SJSA1 (cell line): ENCODE results near the gene DRAP1. TPM values are rescaled to one million over a fixed set of nuclear protein-coding genes. Genes with fewer than 3 reads are reported as not detected.
A peak's percentile ranks its signal among the peaks of the same experiment; 100 is the strongest.

Experiments used
- DNase-seq, 2 experiments: peaks; one replicate each; pipeline ENCODE4 v3.0.0-alpha.2; 2015 to 2020; ENCODE audit warnings: low spot score in 2 of 2, low read depth in 1 of 2
- H3K27ac ChIP-seq: fragments of 250-450 bp; sonication (Bioruptor Pico); 2 replicates; pipeline ENCODE4 v1.5.1; 2020; ENCODE audit warnings: mild to moderate bottlenecking, moderate library complexity
- H3K27me3 ChIP-seq: fragments of 250-450 bp; sonication (Bioruptor Pico); replicated peaks from 2 replicates; pipeline ENCODE4 v1.5.1; 2020; ENCODE audit warnings: mild to moderate bottlenecking, moderate library complexity
- H3K36me3 ChIP-seq: fragments of 250-450 bp; sonication (Bioruptor Pico); 2 replicates; pipeline ENCODE4 v1.5.1; 2020; ENCODE audit warnings: mild to moderate bottlenecking
- H3K4me1 ChIP-seq: fragments of 250-450 bp; sonication (Bioruptor Pico); replicated peaks from 2 replicates; pipeline ENCODE4 v1.6.1; 2021; ENCODE audit warnings: mild to moderate bottlenecking
- H3K4me3 ChIP-seq: fragments of 250-450 bp; sonication (Bioruptor Pico); 2 replicates; pipeline ENCODE4 v1.5.1; 2020; ENCODE audit warnings: mild to moderate bottlenecking
- H3K9me3 ChIP-seq: fragments of 250-450 bp; sonication (Bioruptor Pico); replicated peaks from 2 replicates; pipeline ENCODE4 v1.5.1; 2020; ENCODE audit warnings: mild to moderate bottlenecking
- total RNA-seq: library from RNA; depleted of rRNA; stranded (reverse); fragments of >200 nt; shearing (Covaris generic); gene quantifications from 2 replicates; pipeline ENCODE4 v1.2.3, GENCODE V29; 2014

Gene DRAP1
- total RNA-seq, 1 experiment from 2014 or later = 463 TPM

DNA sequence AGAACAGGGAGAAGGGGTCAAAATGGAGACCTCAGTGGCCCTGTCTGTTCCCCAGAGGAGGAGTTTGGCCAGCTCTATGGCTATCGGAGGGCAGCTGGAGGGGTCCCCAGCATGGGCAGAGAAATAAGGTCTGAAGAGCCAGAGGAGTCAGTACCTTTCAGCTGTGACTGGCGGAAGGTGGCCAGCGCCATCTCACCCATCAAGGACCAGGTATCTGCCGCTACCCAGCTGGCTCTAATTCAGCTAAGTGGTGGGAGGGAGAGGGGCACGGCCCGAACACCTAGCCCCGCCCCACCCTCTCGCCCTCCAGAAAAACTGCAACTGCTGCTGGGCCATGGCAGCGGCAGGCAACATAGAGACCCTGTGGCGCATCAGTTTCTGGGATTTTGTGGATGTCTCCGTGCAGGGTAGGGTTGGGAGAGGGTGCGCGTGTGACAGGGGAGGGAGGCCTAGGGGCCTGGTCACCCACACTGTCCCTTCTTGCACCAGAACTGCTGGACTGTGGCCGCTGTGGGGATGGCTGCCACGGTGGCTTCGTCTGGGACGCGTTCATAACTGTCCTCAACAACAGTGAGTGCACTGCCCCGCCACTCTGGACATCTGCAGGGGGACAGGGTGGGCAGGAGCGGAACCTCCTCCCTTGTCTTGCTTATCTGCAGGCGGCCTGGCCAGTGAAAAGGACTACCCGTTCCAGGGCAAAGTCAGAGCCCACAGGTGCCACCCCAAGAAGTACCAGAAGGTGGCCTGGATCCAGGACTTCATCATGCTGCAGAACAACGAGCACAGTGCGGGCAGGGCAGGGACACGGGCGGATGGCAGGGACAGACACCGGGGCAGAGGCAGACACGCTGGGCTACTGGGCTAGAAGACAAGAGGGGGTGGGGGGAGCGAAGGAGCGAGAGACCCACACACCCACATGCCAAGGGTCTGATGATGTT lies 36.8 kb upstream of the DRAP1 start:
- Histone ChIP-seq H3K4me3 (no peak overlapping the region), H3K9me3 (no peaks in the 10 kb centered on the region), H3K27me3 (no peaks in the 10 kb centered on the region), H3K36me3 (peaks cover 54% of the 10 kb centered on the region), H3K4me1 (peaks cover 25% of the 10 kb centered on the region), H3K27ac (no peak overlapping the region)
- peak in 1 of 2 experiments; percentile 60 for DNase-seq

DNA sequence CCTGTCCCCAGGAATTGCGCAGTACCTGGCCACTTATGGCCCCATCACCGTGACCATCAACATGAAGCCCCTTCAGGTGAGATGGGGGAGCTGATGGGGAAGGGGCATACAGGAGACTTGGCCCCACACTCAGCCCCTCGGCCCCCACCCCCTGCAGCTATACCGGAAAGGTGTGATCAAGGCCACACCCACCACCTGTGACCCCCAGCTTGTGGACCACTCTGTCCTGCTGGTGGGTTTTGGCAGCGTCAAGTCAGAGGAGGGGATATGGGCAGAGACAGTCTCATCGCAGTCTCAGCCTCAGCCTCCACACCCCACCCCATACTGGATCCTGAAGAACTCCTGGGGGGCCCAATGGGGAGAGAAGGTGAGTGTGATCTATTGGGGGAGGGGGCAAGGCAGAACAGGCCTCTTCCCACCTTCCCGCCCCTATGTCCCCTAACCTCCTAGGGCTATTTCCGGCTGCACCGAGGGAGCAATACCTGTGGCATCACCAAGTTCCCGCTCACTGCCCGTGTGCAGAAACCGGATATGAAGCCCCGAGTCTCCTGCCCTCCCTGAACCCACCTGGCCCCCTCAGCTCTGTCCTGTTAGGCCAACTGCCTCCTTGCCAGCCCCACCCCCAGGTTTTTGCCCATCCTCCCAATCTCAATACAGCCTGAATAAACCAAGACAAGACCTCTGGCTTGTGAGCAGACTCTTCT lies 36.0 kb upstream of the DRAP1 start:
- Histone ChIP-seq H3K36me3 (peaks cover 63% of the 10 kb centered on the region), H3K9me3 (no peaks in the 10 kb centered on the region), H3K4me1 (peaks cover 30% of the 10 kb centered on the region), H3K27ac (no peak overlapping the region), H3K27me3 (no peaks in the 10 kb centered on the region), H3K4me3 (no peak overlapping the region)
- no peak for DNase-seq

DNA sequence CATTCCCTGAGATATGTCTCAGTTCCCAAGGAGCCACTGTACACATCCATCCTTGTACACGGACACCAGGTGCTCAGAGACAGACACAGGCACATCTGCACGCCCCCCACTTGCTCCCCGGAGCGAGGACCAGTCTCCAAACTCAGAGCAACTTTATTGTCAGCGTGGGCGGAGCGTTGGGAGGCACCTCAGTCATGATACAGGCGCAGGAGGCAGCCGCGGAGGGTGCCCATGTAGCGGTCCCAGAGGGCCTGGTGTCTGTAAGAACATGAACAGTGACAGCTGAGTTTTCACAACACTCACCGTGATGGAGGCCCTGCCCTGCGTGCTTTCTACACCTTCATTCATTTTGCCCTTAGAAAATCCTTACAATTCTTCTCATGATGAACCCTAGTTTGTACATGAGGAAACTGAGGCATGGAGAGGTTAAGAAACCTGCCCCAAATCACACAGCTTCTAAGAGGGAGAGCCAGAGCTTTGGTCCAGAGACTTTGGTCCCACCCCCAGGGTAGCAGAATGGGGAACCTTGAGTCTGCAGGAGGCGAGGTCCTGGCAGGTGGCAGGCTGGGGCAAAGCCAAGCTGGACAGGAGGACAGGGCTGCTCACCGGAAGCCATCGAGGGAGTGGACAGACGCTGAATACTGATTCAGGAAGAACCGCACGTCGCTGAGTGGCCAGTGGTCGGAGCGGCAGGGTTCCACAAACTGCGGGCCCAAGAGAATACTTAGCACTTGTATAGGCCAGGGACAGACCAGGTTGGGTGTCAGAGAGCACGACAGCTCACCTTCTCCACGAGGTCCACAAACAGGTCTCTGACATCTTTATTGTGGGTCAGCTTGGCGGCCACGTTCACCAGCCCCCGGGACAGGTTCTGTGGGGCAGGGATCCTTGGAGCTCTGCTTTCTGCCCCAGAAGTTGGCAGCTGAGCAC lies 35.2 kb upstream of the DRAP1 start:
- no peak for DNase-seq
- Histone ChIP-seq H3K36me3 (peaks cover 63% of the 10 kb centered on the region), H3K4me1 (peaks cover 36% of the 10 kb centered on the region), H3K4me3 (no peak overlapping the region), H3K27ac (no peak overlapping the region), H3K9me3 (no peaks in the 10 kb centered on the region), H3K27me3 (no peaks in the 10 kb centered on the region)

DNA sequence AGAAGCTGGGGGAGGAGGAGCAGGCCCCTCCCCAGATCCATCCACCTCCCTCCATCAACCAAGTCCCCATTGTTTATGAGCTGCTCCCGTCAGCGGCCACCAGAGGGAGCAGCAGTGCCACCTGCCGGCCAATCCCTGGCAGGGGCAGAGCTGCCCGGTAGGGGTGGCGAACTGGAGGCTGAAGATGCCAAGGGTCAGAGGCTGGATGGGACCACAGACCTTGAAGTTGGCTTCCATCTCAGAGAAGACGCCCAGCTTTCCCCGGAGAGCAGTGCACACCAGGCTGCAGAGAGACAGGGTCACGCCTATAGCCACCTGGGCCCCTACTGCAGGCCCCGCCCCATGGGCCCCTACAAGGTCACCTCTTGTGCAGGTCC lies 34.5 kb upstream of the DRAP1 start:
- Histone ChIP-seq H3K27me3 (no peaks in the 10 kb centered on the region), H3K36me3 (peaks cover 65% of the 10 kb centered on the region), H3K4me3 (no peak overlapping the region), H3K4me1 (peaks cover 42% of the 10 kb centered on the region), H3K9me3 (no peaks in the 10 kb centered on the region), H3K27ac (no peak overlapping the region)
- peak; percentile 84 to 93 for DNase-seq

DNA sequence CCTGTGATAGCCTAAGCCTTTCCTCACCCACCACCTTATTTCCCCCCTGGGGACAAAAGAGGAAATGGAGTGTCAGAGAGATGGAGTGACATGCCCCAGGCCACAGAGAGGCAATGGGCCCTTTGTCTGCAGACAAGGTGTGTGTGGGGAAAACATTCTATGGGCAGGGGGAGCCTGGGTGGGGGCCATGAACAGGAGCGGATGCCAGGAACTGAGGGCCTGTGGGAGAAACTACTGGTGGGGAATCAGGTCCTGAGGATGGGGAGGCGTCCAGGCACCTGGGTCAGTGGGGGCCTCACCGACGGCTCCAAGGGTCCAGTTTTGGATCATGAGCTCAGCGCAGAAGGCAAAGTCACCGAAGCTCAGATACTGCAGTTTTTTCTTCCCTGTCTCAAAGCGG lies 34.0 kb upstream of the DRAP1 start:
- no peaks in the 10 kb centered on the region for H3K9me3 ChIP-seq
- H3K4me3 ChIP-seq = no peak overlapping the region
- H3K4me1 ChIP-seq = peaks cover 47% of the 10 kb centered on the region
- no peaks in the 10 kb centered on the region for H3K27me3 ChIP-seq
- H3K36me3 ChIP-seq = peaks cover 70% of the 10 kb centered on the region
- no peak for DNase-seq
- no peak overlapping the region for H3K27ac ChIP-seq

DNA sequence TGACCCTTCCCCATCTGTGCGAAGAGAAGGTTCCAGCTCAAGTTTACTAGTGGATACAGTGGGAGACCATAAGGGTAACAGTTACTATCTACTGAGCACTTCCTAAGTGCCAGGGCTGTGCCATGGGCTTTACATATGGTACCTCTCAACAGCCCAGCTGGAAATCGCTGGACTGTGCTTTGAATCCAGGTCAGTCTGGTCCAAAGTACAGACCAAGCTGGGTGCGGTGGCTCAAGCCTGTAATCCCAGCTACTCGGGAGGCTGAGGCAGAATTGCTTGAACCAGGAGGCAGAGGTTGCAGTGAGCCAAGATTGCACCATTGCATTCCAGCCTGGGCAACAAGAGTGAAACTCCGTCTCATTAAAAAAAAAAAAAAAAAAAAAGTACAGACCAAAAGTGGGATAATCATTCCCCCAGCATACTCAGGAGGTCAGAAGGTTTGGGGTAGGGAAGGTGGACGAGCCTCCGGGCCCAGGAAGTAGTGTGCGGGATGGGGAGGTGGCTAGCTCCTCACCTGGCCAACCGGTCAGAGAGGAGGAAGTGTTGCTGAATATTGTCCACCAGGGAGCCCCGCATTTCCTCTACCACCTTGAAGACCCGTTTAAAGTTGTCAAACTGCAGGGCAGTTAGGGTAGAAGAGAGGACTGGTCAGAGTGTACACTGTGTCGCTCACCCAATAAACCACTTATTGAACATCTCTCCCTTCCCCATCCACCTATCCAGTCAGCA lies 33.3 kb upstream of the DRAP1 start:
- Histone ChIP-seq H3K27me3 (no peaks in the 10 kb centered on the region), H3K4me3 (no peak overlapping the region), H3K9me3 (0 out of 2 replicates have a peak, but pooled peaks cover 2% of the 10 kb centered on the region), H3K36me3 (peaks cover 77% of the 10 kb centered on the region), H3K4me1 (peaks cover 49% of the 10 kb centered on the region), H3K27ac (no peak overlapping the region)
- no peak for DNase-seq

DNA sequence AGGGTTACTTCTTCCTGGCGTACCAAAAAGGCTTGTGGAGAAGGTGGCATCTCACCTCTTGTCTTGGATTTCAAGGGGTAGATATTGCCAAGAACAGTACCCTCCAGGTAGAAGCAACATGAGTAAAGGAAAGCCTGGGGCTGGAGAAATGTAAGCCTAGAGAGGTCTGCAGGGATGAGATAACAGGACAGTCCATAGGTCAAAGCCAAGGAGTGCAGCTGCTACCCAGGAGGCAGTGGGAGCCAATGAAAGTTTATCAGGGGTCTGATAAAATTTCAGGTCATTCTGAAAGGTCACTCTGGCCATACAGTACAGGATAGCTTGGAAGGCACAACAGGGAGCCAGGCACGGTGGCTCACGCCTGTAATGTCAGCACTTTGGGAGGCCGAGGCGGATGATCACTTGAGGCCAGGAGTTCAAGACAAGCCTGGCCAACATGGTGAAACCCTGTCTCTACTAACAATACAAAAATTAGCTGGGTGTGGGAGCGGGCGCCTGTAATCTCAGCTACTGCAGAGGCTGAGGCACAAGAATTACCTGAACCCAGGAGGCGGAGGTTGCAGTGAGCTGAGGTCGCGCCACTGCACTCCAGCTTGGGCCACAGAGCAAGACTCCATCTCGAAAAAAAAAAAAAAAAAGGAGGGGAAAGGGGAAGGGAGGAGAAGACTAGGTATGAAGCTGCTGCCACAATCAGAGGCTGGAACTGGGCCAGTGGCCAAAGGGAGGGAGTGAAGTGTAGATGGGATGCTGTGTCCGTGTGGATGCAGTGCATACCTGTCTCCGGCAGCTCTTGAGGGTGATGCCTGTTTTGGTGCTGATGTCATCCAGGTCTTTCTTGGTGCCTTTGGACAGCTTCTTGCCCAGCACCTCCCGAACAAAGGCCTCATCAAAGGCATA lies 32.2 kb upstream of the DRAP1 start:
- H3K27me3 ChIP-seq = no peaks in the 10 kb centered on the region
- no peak overlapping the region for H3K27ac ChIP-seq
- H3K9me3 ChIP-seq = 0 out of 2 replicates have a peak, but pooled peaks cover 2% of the 10 kb centered on the region
- peaks cover 84% of the 10 kb centered on the region for H3K36me3 ChIP-seq
- no peak for DNase-seq
- H3K4me1 ChIP-seq = peaks cover 49% of the 10 kb centered on the region
- peak overlapping the region; percentile 61 for H3K4me3 ChIP-seq

DNA sequence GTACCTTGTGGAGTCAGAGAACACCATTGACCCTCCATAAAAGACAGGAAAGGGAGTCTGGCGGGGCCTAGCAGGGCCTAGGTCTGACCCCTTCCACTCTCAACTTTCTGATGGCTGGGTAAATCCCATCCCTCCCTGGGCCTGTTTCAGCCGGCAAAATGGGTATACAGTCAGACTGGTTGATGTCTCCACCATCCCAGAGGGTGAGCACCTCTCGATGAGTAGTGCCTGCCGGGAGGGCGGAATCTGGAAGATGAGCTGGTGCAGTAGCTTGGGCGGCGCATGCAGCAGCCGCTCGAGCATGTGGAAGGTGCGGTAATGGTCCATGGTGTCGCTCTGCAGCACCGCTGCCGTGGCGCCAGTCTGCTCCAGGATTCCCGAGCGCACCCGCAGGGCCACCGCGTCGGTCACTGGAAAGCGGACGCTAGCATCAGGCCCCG lies 31.5 kb upstream of the DRAP1 start:
- H3K27me3 ChIP-seq = no peaks in the 10 kb centered on the region
- no peak for DNase-seq
- H3K36me3 ChIP-seq = peaks cover 84% of the 10 kb centered on the region
- H3K9me3 ChIP-seq = 0 out of 2 replicates have a peak, but pooled peaks cover 2% of the 10 kb centered on the region
- peaks cover 54% of the 10 kb centered on the region for H3K4me1 ChIP-seq
- H3K4me3 ChIP-seq = peak overlapping the region; percentile 61
- peak overlapping the region; percentile 44 for H3K27ac ChIP-seq

DNA sequence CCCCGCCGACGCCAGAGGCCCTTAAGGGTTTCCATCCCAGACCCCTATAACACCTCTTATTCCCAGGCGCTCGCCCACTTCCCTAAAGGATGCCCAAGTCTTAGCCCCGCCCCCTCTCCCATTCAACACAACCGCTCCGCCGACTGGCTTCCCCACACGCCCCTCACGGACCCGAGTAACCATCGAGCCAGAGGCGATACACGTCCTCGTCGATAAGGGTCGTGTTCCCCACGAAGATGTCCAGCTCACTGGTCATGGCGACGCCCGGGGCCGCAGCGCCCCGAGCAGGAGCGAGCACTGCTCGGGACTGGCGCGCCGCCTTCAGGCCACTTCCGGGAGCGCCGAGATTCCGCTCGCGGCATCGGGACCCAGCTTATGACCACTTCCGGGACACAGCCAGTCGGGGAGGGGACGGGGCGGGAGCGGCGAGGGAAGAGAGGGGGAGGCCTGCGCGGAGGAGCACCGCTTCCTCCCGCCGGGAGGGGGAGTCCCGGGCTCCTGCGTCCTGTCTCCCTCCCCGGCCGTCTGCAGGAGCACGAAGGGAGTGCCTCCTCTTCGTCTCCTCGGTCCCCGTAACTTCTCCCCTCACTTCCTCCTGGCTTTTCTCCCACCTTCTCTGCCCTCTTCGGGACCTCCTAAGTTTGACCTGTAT lies 30.9 kb upstream of the DRAP1 start, which contains the start of gene FIBP:
TSS of gene FIBP (minus strand) at position 309 of the 652 bp plus-strand sequence. CDS start at position 256, 53 bp downstream.
- DNase-seq = peak; percentile 99 to 100
- Histone ChIP-seq H3K4me3 (peak within 1 kb of the TSS; percentile 61), H3K27me3 (no peaks in the 10 kb centered on the region), H3K36me3 (peaks cover 82% of the 10 kb centered on the region), H3K9me3 (0 out of 2 replicates have a peak, but pooled peaks cover 2% of the 10 kb centered on the region), H3K4me1 (peaks cover 55% of the 10 kb centered on the region), H3K27ac (peak within 1 kb of the TSS; percentile 55)

DNA sequence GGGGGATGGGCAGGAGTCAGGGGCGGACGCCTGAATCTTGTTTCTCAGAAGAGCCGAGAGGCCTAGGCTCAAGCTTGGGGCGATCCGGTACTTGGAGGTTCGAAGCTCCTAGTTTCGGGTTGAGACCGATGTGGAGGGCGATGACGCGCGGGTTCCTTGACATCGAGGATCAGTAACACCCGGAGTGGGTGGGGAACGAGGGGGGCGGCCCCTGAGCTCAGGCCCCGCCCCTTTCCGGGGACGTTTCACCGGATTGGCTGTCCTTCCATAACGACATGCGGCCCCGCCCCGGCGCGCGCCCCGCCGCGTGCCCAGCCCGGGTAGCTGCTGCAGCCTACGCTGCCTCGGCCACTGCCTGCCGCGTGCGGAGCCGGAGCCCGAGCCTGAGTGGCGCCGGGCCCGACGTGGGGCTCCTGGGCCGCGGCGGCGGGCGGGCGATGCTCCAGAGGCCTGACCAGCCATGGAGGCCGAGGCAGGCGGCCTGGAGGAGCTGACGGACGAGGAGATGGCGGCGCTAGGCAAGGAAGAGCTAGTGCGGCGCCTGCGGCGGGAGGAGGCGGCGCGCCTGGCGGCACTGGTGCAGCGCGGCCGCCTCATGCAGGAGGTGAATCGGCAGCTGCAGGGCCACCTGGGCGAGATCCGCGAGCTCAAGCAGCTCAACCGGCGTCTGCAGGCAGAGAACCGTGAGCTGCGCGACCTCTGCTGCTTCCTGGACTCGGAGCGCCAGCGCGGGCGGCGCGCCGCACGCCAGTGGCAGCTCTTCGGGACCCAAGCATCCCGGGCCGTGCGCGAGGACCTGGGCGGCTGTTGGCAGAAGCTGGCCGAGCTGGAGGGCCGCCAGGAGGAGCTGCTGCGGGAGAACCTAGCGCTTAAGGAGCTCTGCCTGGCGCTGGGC lies 28.7 kb upstream of the DRAP1 start, which contains the start of gene CCDC85B:
TSS of gene CCDC85B (plus strand) at position 350 of the 895 bp plus-strand sequence. CDS start at position 461, 111 bp downstream.
- peaks cover 82% of the 10 kb centered on the region for H3K36me3 ChIP-seq
- peak; percentile 100 for DNase-seq
- H3K27ac ChIP-seq = peak within 1 kb of the TSS; percentile 55
- H3K27me3 ChIP-seq = no peaks in the 10 kb centered on the region
- peak within 1 kb of the TSS; percentile 61 for H3K4me3 ChIP-seq
- 0 out of 2 replicates have a peak, but pooled peaks cover 2% of the 10 kb centered on the region for H3K9me3 ChIP-seq
- peaks cover 62% of the 10 kb centered on the region for H3K4me1 ChIP-seq
